ENCODE results near the gene GALNT2. TPM values are rescaled to one million over a fixed set of nuclear protein-coding genes. Genes with fewer than 3 reads are reported as not detected.

The GALNT2 gene
- total and polyA plus RNA-seq, 2 donors (not counting 1 experiment from before 2014, with no cell fraction given), result 19.0 to 184 TPM

- TF ChIP-seq EZH2 (IDR thresholded peaks at IDR 0.05; ENCODE audit: borderline replicate concordance, insufficient read depth, low read depth, low read length, poor library complexity, severe bottlenecking), result no peak
- no peak for TF ChIP-seq CTCF (IDR thresholded peaks at IDR 0.05)
- Mint-ChIP-seq H3K27me3 (peaks cover 6% of the 10 kb centered on the region), H3K4me1 (no peaks in the 10 kb centered on the region), H3K4me3 (no peak overlapping the region), H3K27ac (no peak overlapping the region), H3K9me3 (ENCODE audit: insufficient read depth) (no peaks in the 10 kb centered on the region)
- H3K9me3 ChIP-seq (ENCODE audit: control extremely low read depth in 1 of 3, control insufficient read depth in 2 of 3, insufficient read depth in 1 of 3, low read length in 2 of 3), result no peaks in the 10 kb centered on the region
- 61% methylated on average over 9 of the region's 9 CpGs for WGBS (ENCODE audit: insufficient coverage)
- ChIA-PET POLR2A (interaction anchor here (0.6 kb wide), 1 partner anchor 657 kb away, joined by 7 read pairs; no protein-coding TSS in a partner anchor), CTCF (no interaction called here)
- no peak overlapping the region for H3K9ac ChIP-seq (ENCODE audit: low read length)
- no peaks in the 10 kb centered on the region for H3K4me1 ChIP-seq (ENCODE audit: control insufficient read depth in 2 of 2, insufficient read depth in 2 of 2, low read length in 2 of 2)
- intact Hi-C loops (cut with micrococcal nuclease), result no loop called here
- no peaks in the 10 kb centered on the region for H3K27me3 ChIP-seq (replicated peaks in 1 of 4; ENCODE audit: control extremely low read depth in 1 of 4, control insufficient read depth in 3 of 4, insufficient read depth in 4 of 4, low read length in 3 of 4)
- no peak for ATAC-seq (ENCODE audit: low read depth)
- no peak overlapping the region for H2AFZ ChIP-seq (ENCODE audit: insufficient read depth, low read depth, low read length, poor library complexity, severe bottlenecking)
- no peaks in the 10 kb centered on the region for H3K79me2 ChIP-seq (ENCODE audit: control insufficient read depth, insufficient read depth, low read length)
- DNase-seq, result no peak
- H3K4me3 ChIP-seq (ENCODE audit: control extremely low read depth in 1 of 5, extremely low read depth in 1 of 5, insufficient read depth in 1 of 5, low read depth in 2 of 5, low read length in 4 of 5), result no peak overlapping the region
- no peaks in the 10 kb centered on the region for H3K36me3 ChIP-seq (replicated peaks in 1 of 2; ENCODE audit: control extremely low read depth in 1 of 2, control insufficient read depth in 1 of 2, extremely low read depth in 1 of 2, insufficient read depth in 2 of 2, low read length in 1 of 2)
- no peaks in the 10 kb centered on the region for H4K20me1 ChIP-seq (ENCODE audit: control insufficient read depth, insufficient read depth, low read length, poor library complexity, severe bottlenecking)
- H3K27ac ChIP-seq (ENCODE audit: low read length in 2 of 2), result no peak overlapping the region
- H3K4me2 ChIP-seq (replicated peaks; ENCODE audit: low read depth, low read length, poor library complexity, severe bottlenecking), result no peak overlapping the region
These were observed 260.9 kb downstream of the GALNT2 start for GRCh38 chr1:230327892-230328284.

- Histone ChIP-seq H3K36me3 (replicated peaks in 1 of 2; ENCODE audit: control extremely low read depth in 1 of 2, control insufficient read depth in 1 of 2, extremely low read depth in 1 of 2, insufficient read depth in 2 of 2, low read length in 1 of 2) (no peaks in the 10 kb centered on the region), H3K27ac (ENCODE audit: low read length in 2 of 2) (no peak overlapping the region), H3K79me2 (ENCODE audit: control insufficient read depth, insufficient read depth, low read length) (no peaks in the 10 kb centered on the region), H2AFZ (ENCODE audit: insufficient read depth, low read depth, low read length, poor library complexity, severe bottlenecking) (no peak overlapping the region), H3K9me3 (ENCODE audit: control extremely low read depth in 1 of 3, control insufficient read depth in 2 of 3, insufficient read depth in 1 of 3, low read length in 2 of 3) (no peaks in the 10 kb centered on the region), H3K9ac (ENCODE audit: low read length) (no peak overlapping the region), H4K20me1 (ENCODE audit: control insufficient read depth, insufficient read depth, low read length, poor library complexity, severe bottlenecking) (no peaks in the 10 kb centered on the region), H3K4me3 (ENCODE audit: control extremely low read depth in 1 of 5, extremely low read depth in 1 of 5, insufficient read depth in 1 of 5, low read depth in 2 of 5, low read length in 4 of 5) (no peak overlapping the region), H3K27me3 (replicated peaks in 1 of 4; ENCODE audit: control extremely low read depth in 1 of 4, control insufficient read depth in 3 of 4, insufficient read depth in 4 of 4, low read length in 3 of 4) (no peaks in the 10 kb centered on the region), H3K4me2 (replicated peaks; ENCODE audit: low read depth, low read length, poor library complexity, severe bottlenecking) (no peak overlapping the region), H3K4me1 (ENCODE audit: control insufficient read depth in 2 of 2, insufficient read depth in 2 of 2, low read length in 2 of 2) (no peaks in the 10 kb centered on the region)
- DNase-seq (no peak), ATAC-seq (ENCODE audit: low read depth) (no peak)
- no peak overlapping the region for H3K4me3 Mint-ChIP-seq
- POLR2A ChIA-PET, result interaction anchor here (0.6 kb wide), 1 partner anchor 658 kb away, joined by 7 read pairs; no protein-coding TSS in a partner anchor
- CTCF ChIA-PET, result interaction anchor here (0.6 kb wide), 1 partner anchor 183 kb away, joined by 3 read pairs; no protein-coding TSS in a partner anchor
- peaks cover 8% of the 10 kb centered on the region for H3K27me3 Mint-ChIP-seq
- H3K9me3 Mint-ChIP-seq (ENCODE audit: insufficient read depth), result no peaks in the 10 kb centered on the region
- no peak overlapping the region for H3K27ac Mint-ChIP-seq
- intact Hi-C loops (cut with micrococcal nuclease), result no loop called here
- TF ChIP-seq CTCF (IDR thresholded peaks at IDR 0.05) (no peak), EZH2 (IDR thresholded peaks at IDR 0.05; ENCODE audit: borderline replicate concordance, insufficient read depth, low read depth, low read length, poor library complexity, severe bottlenecking) (no peak)
- no peaks in the 10 kb centered on the region for H3K4me1 Mint-ChIP-seq
- 81% methylated on average over 5 of the region's 7 CpGs for WGBS (ENCODE audit: insufficient coverage)
These were observed 261.4 kb downstream of the GALNT2 start for GRCh38 chr1:230328342-230329015.
